NOMO-1 treated with DMSO at 0.1 percent for 48 hours (cell line): ENCODE data around the gene FMN1.
"Not testable (repeated sequence)": the region's sequence is repeated elsewhere in the genome, so short reads cannot be mapped to it uniquely, and the experiment has no call there.

Experiments
- DNase-seq: peaks from one replicate; lab custom pipeline; 2025; ENCODE audit not compliant: unreplicated experiment; lab: John Stamatoyannopoulos, UW

The FMN1 gene

DNA sequence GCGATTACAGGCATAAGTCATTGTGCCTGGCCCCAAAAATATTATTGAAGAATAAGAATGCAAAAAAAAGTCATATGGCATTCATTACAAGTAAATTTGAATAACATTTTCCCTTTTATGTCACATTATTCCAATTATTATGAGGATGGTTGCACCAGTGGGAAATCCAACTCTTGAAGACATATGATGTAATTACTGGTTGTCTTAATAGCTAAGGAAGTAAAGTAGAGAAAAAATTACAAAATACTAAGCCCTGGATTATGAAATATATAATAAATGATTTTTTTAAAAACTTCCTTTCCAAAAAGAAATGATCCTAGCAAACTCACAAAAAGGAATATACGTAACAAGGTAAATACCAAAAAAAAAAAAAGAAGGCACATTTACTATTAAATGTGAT, 98.9 kb downstream of the FMN1 start:
- no peak for DNase-seq

DNA sequence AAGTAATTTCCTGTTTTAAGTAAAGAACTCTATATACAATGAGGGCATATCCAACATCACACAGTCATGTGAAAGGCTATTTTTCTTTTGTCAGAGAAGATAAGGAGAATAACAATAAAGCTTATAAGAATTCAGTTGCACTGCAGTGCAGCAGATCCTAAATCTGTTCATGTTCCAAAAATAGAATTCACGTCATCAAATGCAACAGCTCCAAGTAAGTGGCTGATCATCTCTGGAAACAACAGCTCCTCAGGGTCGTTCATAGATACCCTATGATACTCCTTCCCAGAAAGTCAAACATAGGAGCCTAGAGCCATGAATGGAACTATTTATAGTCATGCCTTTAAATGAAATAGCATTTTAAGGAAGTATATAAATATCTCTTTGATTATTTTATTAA, 100.2 kb downstream of the FMN1 start:
- no peak for DNase-seq

GRCh38 chr15:33093222-33093621, 101.3 kb downstream of the FMN1 start:
- DNase-seq = no peak

DNA sequence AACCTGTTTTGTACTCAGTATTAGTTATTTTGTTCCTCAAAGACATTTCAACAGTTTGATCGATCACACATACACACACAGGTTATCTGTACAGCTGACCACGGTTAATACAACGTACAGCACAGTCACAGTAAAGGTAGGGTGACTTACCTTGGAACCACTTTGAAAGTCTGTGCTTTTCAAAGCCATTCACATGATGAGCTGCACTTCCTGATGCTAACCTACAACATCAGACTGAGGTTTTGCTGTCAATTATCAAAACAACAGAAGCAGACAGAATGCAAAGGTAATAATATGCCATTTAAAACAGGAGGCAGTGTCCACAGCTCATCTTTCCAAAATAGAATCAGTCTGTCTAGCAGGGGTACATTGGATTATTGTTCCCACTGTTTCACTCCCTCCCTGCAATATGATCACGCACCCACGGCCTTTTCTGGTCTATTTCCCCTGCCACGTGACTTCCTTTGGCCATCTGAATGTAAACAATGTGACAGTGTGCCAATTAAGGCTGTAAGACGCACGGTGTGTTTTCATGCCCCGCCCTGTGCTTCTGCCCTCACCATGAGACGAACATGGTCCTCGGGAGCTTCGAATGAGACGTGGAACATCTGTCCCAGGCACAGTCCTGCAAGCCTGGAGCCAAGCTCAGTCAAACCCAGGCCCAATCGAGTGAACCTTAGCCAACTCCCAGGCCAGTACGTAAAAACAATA, 102.4 kb downstream of the FMN1 start:
- no peak for DNase-seq

DNA sequence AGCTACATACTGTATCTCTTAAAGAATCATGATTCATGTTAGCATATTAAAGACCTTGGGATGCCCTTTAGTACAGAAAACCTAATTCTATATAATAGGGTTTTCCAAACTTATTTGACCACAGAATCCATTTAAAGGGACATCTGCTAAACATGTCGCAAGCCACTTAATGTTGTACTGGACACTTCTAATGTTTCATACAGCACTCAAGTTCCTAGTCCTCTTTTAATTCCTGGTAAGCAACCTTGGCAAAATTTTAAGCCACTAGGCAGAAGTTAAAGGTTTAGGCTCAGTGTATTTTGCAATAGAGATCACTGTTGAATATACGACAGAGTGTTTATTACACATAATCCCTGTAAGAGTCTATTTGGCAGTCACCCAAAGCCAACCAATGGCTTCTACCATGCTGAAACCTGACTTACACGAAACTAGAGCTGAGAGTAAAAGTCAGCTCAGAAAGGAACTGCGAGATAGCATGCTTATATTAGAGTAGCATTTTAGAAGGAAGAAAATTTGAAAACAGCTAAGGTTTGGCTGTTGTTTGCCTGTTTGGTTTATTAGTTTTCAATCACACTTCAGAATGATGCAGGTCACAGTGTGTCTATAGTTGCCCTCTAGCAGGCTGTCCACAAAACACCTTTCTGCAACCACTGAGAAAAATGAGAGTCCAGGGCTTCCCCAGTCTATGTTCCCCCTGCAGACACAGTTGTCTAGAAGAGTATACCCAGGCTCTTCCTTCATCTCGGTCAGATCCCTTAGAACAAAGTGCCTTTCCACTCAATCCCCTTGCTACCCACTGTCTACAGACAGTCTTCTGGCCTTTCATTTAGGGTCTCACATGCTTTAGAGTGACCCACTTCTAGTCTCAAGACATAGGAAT, 104.4 kb downstream of the FMN1 start:
- no peak for DNase-seq

DNA sequence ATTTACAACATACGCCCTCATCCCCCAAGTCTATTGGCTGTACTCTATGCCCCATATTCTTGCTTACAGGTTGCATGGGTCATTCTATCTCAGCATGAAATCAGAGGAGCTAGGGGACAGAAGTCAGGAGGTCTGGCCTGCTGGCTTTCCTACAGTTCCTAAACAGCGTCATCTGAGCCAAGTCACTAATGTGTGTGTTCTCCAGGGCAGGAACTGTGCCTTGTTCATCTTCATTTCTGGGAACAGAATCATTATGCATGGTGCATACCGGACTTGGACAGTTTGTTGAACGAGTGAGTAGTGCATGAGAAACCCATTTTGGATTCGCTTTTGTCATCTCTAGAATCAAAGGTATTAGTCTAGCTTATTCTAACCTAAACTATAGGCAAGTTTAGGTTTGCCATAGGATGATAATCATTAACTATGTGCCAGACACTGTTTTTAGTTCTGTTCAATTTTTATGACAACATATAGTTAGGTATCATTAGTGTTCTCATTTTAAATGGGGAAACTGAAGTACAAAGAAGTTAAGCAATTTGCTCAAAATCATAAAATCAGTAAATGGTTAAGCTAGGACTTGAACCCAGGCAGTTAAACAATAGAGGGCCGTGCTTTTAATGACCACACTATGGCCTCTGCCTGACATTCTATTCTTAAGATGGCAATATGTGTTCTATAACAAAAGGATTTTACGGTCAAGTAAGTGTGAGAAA, 105.2 kb downstream of the FMN1 start:
- no peak for DNase-seq

GRCh38 chr15:33086500-33087121, 107.9 kb downstream of the FMN1 start:
- DNase-seq = peak; percentile 57

DNA sequence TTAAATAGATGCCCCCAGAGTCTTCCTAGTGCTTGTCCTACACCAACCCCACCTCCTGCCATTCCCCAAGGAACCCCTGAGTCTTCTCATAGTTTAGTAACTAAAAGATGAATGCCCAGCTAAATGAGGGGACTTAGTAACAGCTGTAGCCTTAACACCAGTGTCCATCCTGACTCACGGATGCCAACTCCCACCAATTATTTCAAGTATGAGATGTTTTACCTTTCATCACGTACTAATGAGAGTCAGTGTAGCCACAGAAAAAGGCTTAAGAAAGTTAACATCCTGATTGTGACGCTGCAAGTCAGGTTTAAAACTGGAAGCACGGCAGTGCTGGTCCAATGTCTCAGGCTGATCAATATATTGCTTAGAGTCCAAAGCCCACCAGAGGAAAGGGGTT, 109.9 kb downstream of the FMN1 start:
- no peak for DNase-seq

GRCh38 chr15:33083232-33084081, 111.1 kb downstream of the FMN1 start:
- DNase-seq = no peak

DNA sequence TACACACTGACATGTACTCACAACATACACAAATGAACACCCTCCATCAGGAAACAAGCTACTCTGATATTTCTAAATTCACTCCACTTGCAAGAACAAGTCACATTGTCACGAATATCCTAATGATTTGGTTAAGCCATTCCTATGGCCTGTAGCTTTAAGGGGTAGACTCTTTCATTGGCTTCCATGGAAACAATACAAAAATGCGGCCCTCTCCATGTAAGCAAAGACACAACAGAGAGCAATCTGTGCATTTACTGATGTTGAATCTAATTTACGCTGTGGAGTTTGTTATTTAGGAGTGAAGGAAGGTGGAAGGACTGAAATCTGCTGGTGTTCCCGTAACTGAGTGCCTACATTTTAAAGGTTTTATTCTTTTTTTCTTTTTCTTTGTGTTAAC, 114.5 kb downstream of the FMN1 start:
- no peak for DNase-seq

DNA sequence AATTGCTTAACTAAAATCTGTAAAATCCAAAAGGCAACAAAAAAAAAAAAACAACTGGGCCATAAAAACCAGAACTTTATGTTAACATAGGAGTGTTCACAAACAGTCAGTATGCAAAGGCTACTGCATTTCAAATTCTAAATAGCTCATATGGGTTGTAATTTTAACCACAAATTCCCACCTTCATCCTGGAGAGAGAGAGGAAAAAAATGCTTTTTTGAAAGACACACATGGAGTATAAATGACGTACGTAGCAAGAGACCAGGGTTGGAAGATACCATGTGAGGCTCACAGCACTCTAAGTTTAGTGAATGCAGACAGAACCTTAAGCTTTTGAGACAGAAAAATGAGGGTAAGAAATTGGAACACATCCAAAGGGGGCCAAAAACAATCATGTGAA, 115.9 kb downstream of the FMN1 start:
- no peak for DNase-seq

- no peak for DNase-seq
These were observed 117.6 kb downstream of the FMN1 start for GRCh38 chr15:33076937-33077336.

GRCh38 chr15:33074942-33075341, 119.6 kb downstream of the FMN1 start:
- DNase-seq = no peak

DNA sequence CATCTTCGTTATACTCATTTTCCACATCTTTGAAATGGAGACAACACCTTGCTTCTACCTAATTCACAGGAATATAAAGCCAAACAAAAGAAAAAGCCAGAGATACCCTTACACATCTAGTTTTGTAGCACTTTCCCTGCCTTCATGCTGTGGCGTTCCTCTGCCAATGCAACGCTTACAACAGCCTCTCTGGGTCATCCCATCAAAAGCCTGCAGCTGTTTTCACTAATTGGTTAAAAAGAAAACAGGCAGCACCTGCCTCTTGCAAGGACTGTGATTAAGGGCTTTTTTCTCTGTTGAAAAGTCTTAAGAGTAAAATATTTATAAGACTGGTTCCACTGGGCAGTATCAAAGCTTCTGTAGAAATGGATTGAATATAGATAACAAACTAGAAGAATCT, 120.3 kb downstream of the FMN1 start:
- no peak for DNase-seq

- DNase-seq = no peak
These were observed 123.1 kb downstream of the FMN1 start for GRCh38 chr15:33071451-33071850.

DNA sequence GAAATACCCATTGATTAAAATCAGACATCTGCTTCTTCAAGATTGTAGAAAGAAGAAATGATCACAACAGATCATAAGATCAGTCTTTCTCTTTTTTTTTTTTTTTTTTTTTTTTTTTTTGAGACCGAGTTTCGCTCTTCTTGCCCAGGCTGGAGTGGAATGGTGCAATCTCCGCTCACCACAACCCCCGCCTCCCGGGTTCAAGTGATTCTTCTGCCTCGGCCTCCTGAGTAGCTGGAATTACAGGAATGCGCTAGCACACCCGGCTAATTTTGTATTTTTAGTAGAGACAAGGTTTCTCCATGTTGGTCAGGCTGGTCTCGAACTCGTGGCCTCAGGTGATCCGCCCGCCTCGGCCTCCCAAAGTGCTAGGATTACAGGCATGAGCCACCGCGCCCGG, 124.6 kb downstream of the FMN1 start:
- DNase-seq = not testable (repeated sequence)

- no peak for DNase-seq
These were observed 125.4 kb downstream of the FMN1 start for GRCh38 chr15:33069161-33069560.

- no peak for DNase-seq
These were observed 126.0 kb downstream of the FMN1 start for GRCh38 chr15:33068511-33068990.

GRCh38 chr15:33068007-33068481, 126.5 kb downstream of the FMN1 start:
- peak; percentile 56 for DNase-seq

DNA sequence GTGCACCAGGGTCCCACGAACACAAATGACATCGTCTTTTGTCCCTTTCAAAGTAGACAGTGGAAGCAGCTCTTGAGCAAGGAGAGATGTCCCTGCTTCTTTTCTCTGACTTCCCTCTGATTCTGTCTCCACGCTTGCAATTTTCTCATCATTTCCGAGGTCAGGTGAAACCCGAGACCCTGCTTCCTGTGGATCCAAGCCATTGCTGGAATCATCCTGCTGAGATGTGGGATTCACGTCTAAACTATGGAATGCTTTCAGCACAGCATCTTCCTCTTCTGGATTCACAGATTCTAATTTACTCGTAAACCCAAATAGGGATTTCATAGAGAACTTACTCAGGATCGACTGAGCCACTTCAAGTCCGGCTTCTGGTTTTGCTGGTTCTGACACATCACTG, 127.1 kb downstream of the FMN1 start:
- no peak for DNase-seq
